Cardiac fibroblast (primary cell): Measurements from ENCODE around the gene PLEK.
A peak's percentile ranks its signal among the peaks of the same experiment; 100 is the strongest.

ENCODE experiments used
- DNase-seq, 2 donors: peaks; one replicate each; pipeline versions ENCODE4 v3.0.0 to v3.0.0-alpha.2; 2010; ENCODE audit warnings: low read depth in 2 of 2
- H3K4me3 ChIP-seq, 2 donors: replicated peaks in 1 of 2; 1 replicate in 1 of 2; 2 replicates in 1 of 2; pipeline ENCODE4 v1.5.1; 2011; ENCODE audit warnings: low read depth in 2 of 2, low read length in 2 of 2, mild to moderate bottlenecking in 2 of 2, moderate library complexity in 1 of 2
- CTCF ChIP-seq: IDR thresholded peaks from one replicate; pipeline ENCODE4 v1.5.1; 2011; ENCODE audit warnings: low read depth, mild to moderate bottlenecking, low read length, inconsistent platforms

Gene PLEK

DNA sequence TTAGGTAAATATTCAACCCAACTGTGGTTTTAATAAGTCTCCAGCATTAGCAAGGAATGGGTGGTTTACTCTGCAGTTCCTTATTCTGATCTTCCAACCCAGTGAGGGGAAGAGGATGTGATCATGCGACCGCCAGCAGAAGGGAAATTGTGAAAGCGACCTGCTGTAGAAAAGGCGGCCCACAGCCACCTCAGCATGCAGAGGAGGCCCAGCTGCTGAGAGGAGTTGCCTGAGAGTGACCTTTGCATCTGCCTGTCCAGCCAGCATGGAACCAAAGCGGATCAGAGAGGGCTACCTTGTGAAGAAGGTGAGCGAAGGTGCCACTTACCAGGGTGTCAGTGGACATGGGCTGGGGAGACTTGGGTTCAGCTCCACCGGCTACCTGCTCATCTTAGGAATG lies at the start of gene PLEK:
Gene PLEK, plus strand, starts transcription at position 196 of the 400 bp plus-strand sequence. Its CDS starts 70 bp downstream, at position 266.
- TF ChIP-seq CTCF: no peak
- no peak within 1 kb of the TSS for H3K4me3 ChIP-seq
- no peak for DNase-seq

DNA sequence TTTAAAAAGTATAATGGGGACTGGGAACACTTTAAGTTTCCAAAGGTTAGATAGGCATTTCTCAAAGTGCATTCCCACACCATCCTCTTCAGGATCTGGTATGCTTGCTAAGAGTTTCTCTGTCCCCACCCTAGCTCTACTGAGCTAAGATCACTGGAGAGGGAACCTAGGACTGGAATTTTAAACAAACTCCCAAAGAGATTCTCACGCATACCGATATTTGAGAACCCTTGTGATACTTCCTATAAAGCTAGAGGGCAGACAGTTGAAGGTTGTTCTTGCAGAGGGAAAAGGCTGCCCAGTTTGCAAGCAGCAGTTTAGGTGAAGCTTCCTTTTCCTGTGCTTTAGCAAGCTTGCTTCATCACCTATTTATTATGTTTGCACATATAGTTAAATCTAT lies 49.0 kb upstream of the PLEK start:
- TF ChIP-seq CTCF: no peak
- H3K4me3 ChIP-seq: no peak overlapping the region
- DNase-seq: no peak

GRCh38 chr2:68317971-68318913 lies 46.8 kb upstream of the PLEK start:
- TF ChIP-seq CTCF: no peak
- peak overlapping the region; percentile 84 to 86 for H3K4me3 ChIP-seq
- DNase-seq: peak; percentile 6 to 20

GRCh38 chr2:68318914-68319397 lies 46.1 kb upstream of the PLEK start:
- H3K4me3 ChIP-seq: peak overlapping the region; percentile 84 to 86
- DNase-seq: peak; percentile 4 to 49
- no peak for TF ChIP-seq CTCF

- no peak for TF ChIP-seq CTCF
- peak; percentile 83 to 85 for DNase-seq
- H3K4me3 ChIP-seq: peak within 1 kb of the TSS; percentile 84 to 86
These were observed 45.5 kb upstream of the PLEK start, which contains the start of gene CNRIP1 for GRCh38 chr2:68319398-68320117. CNRIP1 (minus strand) TSS chr2:68319949; CDS start chr2:68319400, 549 bp downstream.

DNA sequence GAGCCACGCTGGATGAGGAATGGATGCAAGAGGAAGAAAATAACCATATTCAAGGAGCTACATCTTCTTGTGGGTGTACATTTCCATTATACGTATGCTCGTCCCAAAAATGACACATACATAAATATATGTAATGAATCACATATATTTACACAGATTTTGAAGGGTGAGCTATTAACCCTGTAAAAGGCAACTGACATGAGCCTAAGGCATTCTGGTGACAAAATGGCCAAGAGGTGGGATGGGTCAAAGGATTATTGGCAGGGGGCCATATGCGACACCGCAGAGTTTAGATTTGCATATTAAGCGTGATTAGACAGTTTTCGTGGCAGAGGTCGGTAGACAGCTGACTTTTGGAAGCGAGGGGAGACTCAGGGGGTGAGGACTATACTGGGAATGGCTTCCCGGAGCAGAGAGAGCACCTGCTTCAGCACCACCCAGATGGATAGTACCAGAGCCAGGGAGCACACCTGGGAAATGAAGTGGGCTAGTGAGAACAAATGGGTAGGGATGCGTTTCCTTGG lies 44.9 kb upstream of the PLEK start:
- peak overlapping the region; percentile 84 to 86 for H3K4me3 ChIP-seq
- peak in 1 of 2 donors; percentile 25 for DNase-seq
- TF ChIP-seq CTCF: no peak
